ENCODE results near the gene PLPPR5. TPM values are rescaled to one million over a fixed set of nuclear protein-coding genes. Genes with fewer than 3 reads are reported as not detected.

The PLPPR5 gene
- total and polyA plus RNA-seq, 9 of the 15 experiments (the other 6 are each of a cell fraction or from before 2014, with no cell fraction given) = not detected

DNA sequence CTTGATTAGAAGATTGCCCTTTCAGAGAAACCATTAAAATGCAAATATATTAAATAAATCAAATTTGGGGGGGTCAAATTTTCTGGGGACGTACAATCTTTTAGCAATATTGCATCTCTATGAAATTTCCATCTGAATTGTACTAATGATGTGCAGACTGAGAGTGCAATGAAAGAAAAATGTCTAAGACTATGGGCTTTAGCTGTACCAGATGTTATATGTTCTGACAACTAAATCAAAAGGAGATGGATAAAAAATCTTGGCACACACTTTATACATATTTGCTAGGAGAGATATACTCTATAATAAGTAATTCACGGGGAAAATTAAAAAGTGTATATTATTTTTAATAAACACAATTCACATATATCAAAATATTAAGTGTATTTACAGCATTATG lies 13.0 kb upstream of the PLPPR5 start:
- Histone ChIP-seq H4K20me1 (replicated peaks; ENCODE audit: control insufficient read depth, insufficient read depth, low read length) (no peaks in the 10 kb centered on the region), H3K4me1 (replicated peaks in 1 of 2; ENCODE audit: control insufficient read depth in 2 of 2, insufficient read depth in 2 of 2, low read length in 2 of 2) (no peaks in the 10 kb centered on the region), H3K9me1 (ENCODE audit: control insufficient read depth, insufficient read depth, low read length) (no peaks in the 10 kb centered on the region), H3K27ac (ENCODE audit: extremely low read depth, low read depth, low read length) (no peak overlapping the region), H3K4me2 (ENCODE audit: insufficient read depth, low read length) (no peak overlapping the region), H3K9ac (ENCODE audit: insufficient read depth in 1 of 2, low read depth in 2 of 2, low read length in 2 of 2) (no peak overlapping the region), H3K36me3 (ENCODE audit: control insufficient read depth, insufficient read depth, low read length) (no peaks in the 10 kb centered on the region), H3K79me2 (ENCODE audit: control insufficient read depth, insufficient read depth, low read length) (no peaks in the 10 kb centered on the region), H2AFZ (ENCODE audit: low read depth, low read length) (no peak overlapping the region), H3K4me3 (no peak overlapping the region), H3K9me3 (replicated peaks; ENCODE audit: control insufficient read depth, insufficient read depth, low read depth, low read length) (0 out of 2 replicates have a peak, but pooled peaks cover 2% of the 10 kb centered on the region), H3K27me3 (ENCODE audit: control insufficient read depth in 2 of 2, insufficient read depth in 2 of 2, low read length in 2 of 2) (no peaks in the 10 kb centered on the region)
- in situ Hi-C loops (cut with MboI) = no loop called here
- no peak for ATAC-seq
- ChIA-PET POLR2A (no interaction called here), CTCF (ENCODE audit: low intra/inter-chr PET ratio) (no interaction called here)
- no peak for FAIRE-seq
- 6% methylated on average over 2 of the region's 2 CpGs for WGBS (ENCODE audit: insufficient coverage, low coverage, missing lambda C conversion rate)
- intact Hi-C loops (cut with micrococcal nuclease) = no loop called here
- BruUV-seq (replicated peaks) = no TSS peak
- no peak for DNase-seq (ENCODE audit: extremely low read depth in 1 of 4, low spot score in 3 of 4)
- TF ChIP-seq PTTG1 (tag; IDR thresholded peaks at IDR 0.05; ENCODE audit: low read depth) (no peak), SP2 (IDR thresholded peaks at IDR 0.05; ENCODE audit: extremely low read depth, low read depth, low read length, poor library complexity, severe bottlenecking) (no peak), ZC3H4 (CRISPR knock-in tag; IDR thresholded peaks at IDR 0.05; ENCODE audit: borderline replicate concordance) (no peak), ZNF124 (CRISPR knock-in tag; IDR thresholded peaks at IDR 0.05) (no peak), KAT2B (IDR thresholded peaks at IDR 0.05; ENCODE audit: low read depth, low read length) (no peak), BDP1 (IDR thresholded peaks at IDR 0.05; ENCODE audit: insufficient read depth, insufficient read length) (no peak), SRSF9 (IDR thresholded peaks at IDR 0.05; ENCODE audit: borderline replicate concordance, low read depth, low read length) (no peak), ZNF3 (CRISPR knock-in tag; IDR thresholded peaks at IDR 0.05) (no peak)
- TF ChIP-seq, protein P1, sequence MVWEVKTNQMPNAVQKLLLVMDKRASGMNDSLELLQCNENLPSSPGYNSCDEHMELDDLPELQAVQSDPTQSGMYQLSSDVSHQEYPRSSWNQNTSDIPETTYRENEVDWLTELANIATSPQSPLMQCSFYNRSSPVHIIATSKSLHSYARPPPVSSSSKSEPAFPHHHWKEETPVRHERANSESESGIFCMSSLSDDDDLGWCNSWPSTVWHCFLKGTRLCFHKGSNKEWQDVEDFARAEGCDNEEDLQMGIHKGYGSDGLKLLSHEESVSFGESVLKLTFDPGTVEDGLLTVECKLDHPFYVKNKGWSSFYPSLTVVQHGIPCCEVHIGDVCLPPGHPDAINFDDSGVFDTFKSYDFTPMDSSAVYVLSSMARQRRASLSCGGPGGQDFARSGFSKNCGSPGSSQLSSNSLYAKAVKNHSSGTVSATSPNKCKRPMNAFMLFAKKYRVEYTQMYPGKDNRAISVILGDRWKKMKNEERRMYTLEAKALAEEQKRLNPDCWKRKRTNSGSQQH (CRISPR knock-in tag; IDR thresholded peaks at IDR 0.05) = no peak
